ENCODE data around the gene TFB2M.

DNA sequence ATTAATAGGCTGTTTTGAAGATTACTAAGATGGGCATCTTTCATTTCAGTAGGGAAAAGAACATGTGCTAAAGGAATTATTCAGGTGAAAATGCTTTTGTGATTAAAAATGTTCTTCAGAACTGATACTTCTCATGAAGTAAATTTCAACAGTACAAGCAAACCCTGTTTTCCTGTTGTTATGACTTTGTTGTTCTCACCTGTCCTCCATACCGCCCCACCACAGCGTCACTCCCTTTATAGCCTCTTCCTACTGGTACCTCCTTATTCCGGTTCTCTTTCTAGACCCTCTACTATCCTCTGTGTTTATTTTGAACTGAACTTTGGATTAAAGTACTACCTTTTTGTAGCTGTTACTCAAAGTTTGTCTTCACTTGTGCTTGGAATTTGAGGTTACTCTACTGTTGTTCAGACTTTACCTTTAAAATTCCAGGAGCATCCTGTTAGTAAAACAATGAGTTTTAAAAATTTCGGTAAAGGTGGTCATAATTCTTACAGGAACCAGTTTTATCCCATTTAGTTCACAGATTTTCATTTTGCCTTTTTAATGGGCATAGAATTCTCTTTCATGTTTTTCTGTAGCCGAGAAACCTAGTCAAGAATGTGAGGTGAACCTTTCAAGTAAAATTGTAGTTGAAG, 11.1 kb upstream of the TFB2M start:
- TF ChIP-seq, protein P1, sequence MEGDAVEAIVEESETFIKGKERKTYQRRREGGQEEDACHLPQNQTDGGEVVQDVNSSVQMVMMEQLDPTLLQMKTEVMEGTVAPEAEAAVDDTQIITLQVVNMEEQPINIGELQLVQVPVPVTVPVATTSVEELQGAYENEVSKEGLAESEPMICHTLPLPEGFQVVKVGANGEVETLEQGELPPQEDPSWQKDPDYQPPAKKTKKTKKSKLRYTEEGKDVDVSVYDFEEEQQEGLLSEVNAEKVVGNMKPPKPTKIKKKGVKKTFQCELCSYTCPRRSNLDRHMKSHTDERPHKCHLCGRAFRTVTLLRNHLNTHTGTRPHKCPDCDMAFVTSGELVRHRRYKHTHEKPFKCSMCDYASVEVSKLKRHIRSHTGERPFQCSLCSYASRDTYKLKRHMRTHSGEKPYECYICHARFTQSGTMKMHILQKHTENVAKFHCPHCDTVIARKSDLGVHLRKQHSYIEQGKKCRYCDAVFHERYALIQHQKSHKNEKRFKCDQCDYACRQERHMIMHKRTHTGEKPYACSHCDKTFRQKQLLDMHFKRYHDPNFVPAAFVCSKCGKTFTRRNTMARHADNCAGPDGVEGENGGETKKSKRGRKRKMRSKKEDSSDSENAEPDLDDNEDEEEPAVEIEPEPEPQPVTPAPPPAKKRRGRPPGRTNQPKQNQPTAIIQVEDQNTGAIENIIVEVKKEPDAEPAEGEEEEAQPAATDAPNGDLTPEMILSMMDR (IDR thresholded peaks at IDR 0.05; ENCODE audit: low read depth, low read length), result no peak
- no peak for TF ChIP-seq EZH2phosphoT487 (IDR thresholded peaks at IDR 0.05; ENCODE audit: low read depth)
